ENCODE data around the gene ZNF148.

The ZNF148 gene

DNA sequence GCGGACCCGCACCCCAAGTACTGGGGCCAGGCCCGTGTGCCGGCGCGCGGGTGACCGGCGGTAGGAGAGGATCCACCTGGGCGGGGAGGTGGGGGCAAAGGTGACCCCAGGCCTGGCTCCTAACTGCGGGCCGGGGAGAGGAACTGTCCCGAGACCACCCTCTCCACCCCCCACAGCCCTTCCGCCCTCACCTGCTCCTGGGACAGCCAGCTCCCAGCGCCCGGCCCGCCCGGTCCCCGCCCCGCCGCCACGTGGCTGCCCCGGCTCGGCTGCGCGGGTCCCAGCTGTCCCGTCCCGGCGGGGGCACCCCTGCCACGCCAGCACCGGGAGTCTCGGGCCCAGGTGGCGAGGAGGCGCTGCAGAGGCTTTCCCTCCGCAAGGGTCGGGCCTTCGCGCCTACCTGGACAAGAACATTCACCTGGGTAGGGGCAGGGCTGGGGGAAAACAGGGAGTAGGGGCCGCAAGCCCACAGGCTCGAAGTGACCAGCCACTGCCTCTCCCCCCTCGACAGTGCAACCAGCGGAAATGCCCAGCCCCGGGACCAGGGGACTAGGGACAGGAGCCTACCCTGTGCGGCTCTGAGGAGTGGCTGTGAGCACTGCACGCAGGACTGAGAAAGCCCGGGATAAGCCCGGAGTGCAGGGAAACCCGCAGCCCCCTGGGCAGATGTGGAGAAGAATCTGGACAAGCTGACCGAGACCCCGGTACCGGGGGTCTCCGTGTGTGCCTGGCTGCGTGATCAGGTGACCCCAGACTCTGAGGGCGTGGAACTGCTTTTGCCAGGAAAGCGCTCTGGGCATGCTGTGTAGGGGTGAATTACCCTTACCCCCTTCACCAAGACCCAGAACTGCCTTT is 162.4 kb downstream of the ZNF148 start, which contains the start of gene SLC12A8:
Gene SLC12A8 (minus strand): TSS at position 240 of the 855 bp plus-strand sequence. CDS start 1,399 bp downstream, outside the sequence.
- TF ChIP-seq POLR2A (IDR thresholded peaks at IDR 0.05; ENCODE audit: low read depth, low read length) (no peak), TAF1 (IDR thresholded peaks at IDR 0.05; ENCODE audit: borderline replicate concordance, low read depth, low read length) (no peak), POLR2AphosphoS5 (IDR thresholded peaks at IDR 0.05; ENCODE audit: low read depth, low read length) (no peak)
- DNase-seq (ENCODE audit: insufficient read length) (no peak), FAIRE-seq (peak; percentile 14)

DNA sequence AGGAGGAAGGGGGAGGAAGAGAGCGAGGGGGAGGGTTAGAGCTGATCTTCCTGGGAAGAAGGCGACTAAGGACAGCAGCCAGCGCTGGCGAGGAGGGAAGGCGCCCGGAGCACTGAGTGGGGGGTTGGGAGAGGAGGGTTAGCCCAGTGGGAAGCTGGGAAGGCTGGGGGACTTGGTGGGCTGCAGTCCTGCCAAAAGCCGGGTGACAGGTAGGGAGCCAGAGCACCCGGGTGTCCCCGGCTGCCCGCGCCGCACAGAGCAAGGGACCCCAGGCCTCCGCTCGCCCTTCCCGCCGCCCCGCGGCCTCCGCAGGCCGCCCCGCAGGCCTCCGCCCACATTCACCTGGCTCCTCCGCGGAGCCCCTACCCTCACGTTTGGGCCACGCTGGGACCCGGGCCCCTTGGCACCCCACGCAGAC is 163.0 kb downstream of the ZNF148 start:
- DNase-seq (ENCODE audit: insufficient read length): no peak
- no peak for FAIRE-seq
- TF ChIP-seq POLR2A (IDR thresholded peaks at IDR 0.05; ENCODE audit: low read depth, low read length) (no peak), POLR2AphosphoS5 (IDR thresholded peaks at IDR 0.05; ENCODE audit: low read depth, low read length) (no peak), TAF1 (IDR thresholded peaks at IDR 0.05; ENCODE audit: borderline replicate concordance, low read depth, low read length) (no peak)

DNA sequence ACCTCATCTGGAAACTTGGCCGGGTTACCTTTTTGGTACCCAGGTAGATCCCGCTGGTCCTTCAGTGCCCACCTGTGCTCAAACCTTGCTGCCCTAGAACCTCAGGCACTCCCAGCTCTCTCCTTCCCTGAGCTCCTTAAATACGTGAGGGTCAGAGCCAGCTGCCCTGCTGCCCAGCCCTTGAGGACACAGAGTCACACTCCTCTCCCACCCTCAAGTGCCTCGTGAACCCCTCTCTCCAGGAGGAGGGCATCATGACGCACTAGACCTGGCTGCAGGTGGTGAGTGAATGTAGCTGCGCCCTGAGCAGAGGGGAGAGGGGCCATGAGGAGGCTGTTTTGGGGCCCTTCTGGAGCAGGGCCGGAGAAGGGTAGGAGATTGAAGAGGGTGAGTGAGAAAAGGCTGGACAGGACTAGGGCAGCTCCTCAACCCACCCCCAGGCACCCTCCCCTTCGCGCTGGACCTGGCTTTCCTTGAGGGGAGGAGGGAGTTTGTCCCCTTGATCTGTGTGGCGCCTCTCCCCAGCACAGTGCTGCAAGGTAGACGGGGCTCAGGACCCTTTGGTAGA is 163.5 kb downstream of the ZNF148 start:
- DNase-seq (ENCODE audit: insufficient read length) (no peak), FAIRE-seq (no peak)
- no peak for TF ChIP-seq POLR2A (IDR thresholded peaks at IDR 0.05; ENCODE audit: low read depth, low read length)
- no peak for TF ChIP-seq POLR2AphosphoS5 (IDR thresholded peaks at IDR 0.05; ENCODE audit: low read depth, low read length)
- TF ChIP-seq TAF1 (IDR thresholded peaks at IDR 0.05; ENCODE audit: borderline replicate concordance, low read depth, low read length): no peak

DNA sequence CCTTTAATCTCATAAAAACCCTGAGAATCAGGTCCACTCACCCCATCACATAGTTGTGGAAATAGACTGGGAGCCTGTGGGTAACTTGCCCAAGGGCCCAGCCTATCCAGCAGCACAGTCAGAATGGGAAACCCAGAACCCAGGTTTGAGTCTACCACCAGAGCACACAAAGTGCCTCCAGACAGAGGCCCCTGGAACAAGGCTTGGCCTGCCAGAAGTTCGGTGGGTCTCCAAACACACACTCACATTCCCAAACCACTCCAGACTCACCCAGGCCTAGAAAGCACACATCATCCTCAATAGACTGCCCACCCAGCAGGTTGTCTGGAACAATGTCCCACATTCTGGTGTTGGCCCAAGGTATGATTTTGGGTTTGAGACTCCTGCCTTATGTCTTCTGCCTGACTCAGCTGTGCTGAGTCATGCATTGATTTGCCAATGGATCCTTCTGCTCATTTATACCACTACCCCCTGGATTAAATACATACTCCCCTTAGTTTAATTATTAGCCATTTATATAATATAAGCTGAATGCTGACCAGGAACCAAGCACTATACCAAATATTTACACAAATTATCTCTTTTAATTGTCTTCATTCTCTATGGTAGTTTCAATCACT is 167.1 kb downstream of the ZNF148 start:
- no peak for DNase-seq (ENCODE audit: insufficient read length)
- no peak for FAIRE-seq

DNA sequence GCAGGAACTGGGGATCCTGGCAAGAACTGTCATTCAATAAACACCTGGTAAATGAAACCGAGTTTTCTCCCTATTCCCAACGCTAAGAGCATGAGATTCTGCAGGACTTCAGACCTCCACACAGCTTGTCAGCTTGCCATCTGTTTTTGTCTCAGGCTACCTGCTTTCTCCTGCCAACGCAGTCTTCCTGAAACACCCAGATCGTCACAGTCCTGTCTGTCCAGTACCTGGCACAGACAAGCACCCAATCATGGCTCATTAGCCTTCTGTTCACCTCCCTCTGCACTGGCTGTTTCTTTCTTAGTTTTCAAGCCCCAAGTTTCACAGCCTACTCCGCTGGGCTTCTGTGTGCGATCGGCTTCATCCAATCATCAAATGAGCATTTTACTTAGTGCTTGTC is 167.6 kb downstream of the ZNF148 start:
- TF ChIP-seq POLR2AphosphoS5 (IDR thresholded peaks at IDR 0.05; ENCODE audit: low read depth, low read length) (no peak), TAF1 (IDR thresholded peaks at IDR 0.05; ENCODE audit: borderline replicate concordance, low read depth, low read length) (no peak), POLR2A (IDR thresholded peaks at IDR 0.05; ENCODE audit: low read depth, low read length) (no peak)
- no peak for FAIRE-seq
- DNase-seq (ENCODE audit: insufficient read length): no peak

More for the DNA sequence above, 167.1 kb downstream of the ZNF148 start:
- TF ChIP-seq TAF1 (IDR thresholded peaks at IDR 0.05; ENCODE audit: borderline replicate concordance, low read depth, low read length) (no peak), POLR2AphosphoS5 (IDR thresholded peaks at IDR 0.05; ENCODE audit: low read depth, low read length) (no peak), POLR2A (IDR thresholded peaks at IDR 0.05; ENCODE audit: low read depth, low read length) (no peak)

DNA sequence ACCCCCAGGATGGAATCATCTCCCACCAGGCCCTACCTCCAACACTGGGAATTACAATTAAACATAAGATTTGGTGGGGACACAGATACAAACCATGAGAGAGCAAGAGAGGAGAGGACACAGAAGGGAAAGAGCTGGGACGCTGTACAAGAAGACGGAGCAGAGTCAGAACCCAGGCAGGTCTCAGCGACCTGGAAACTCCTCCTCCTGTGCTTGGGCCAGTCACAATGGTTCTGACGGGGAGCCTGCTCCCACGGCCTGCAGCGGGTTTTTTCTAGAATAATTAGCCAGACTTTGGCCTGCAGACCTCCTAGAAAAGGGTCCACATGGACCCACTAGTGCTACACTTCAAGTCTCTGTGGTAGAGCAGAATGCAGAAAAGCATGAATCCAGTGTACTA is 168.2 kb downstream of the ZNF148 start:
- no peak for DNase-seq (ENCODE audit: insufficient read length)
- no peak for FAIRE-seq
- TF ChIP-seq TAF1 (IDR thresholded peaks at IDR 0.05; ENCODE audit: borderline replicate concordance, low read depth, low read length): no peak
- TF ChIP-seq POLR2AphosphoS5 (IDR thresholded peaks at IDR 0.05; ENCODE audit: low read depth, low read length): no peak
- TF ChIP-seq POLR2A (IDR thresholded peaks at IDR 0.05; ENCODE audit: low read depth, low read length): no peak

- no peak for TF ChIP-seq TAF1 (IDR thresholded peaks at IDR 0.05; ENCODE audit: borderline replicate concordance, low read depth, low read length)
- no peak for TF ChIP-seq POLR2A (IDR thresholded peaks at IDR 0.05; ENCODE audit: low read depth, low read length)
- TF ChIP-seq POLR2AphosphoS5 (IDR thresholded peaks at IDR 0.05; ENCODE audit: low read depth, low read length): no peak
- no peak for FAIRE-seq
- DNase-seq (ENCODE audit: insufficient read length): no peak
Observed at GRCh38 chr3:125203731-125204130, 171.4 kb downstream of the ZNF148 start.

GRCh38 chr3:125202197-125202596 is 172.9 kb downstream of the ZNF148 start:
- DNase-seq (ENCODE audit: insufficient read length) (no peak), FAIRE-seq (peak; percentile 74)
- TF ChIP-seq TAF1 (IDR thresholded peaks at IDR 0.05; ENCODE audit: borderline replicate concordance, low read depth, low read length) (no peak), POLR2A (IDR thresholded peaks at IDR 0.05; ENCODE audit: low read depth, low read length) (no peak), POLR2AphosphoS5 (IDR thresholded peaks at IDR 0.05; ENCODE audit: low read depth, low read length) (no peak)

DNA sequence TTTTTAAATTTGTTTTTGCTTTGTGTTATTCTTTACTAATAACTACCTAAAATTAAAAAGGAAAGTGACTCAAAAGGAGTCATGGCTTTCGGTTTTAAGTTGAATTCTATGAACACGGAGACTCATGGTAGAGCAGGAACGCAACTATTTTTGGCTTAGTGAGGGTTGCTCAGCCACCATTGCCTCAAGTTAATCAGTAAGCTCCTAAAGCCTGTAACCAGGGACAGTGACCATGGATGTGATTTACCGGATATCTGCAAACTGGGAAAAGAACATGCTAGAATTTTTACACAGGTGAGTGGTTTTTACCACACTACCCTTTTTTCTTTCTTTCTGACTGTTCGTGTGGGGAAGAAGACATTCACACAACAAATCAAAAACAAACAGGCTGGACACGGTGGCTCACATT is 174.4 kb downstream of the ZNF148 start:
- FAIRE-seq (peak; percentile 78), DNase-seq (ENCODE audit: insufficient read length) (no peak)
- no peak for TF ChIP-seq TAF1 (IDR thresholded peaks at IDR 0.05; ENCODE audit: borderline replicate concordance, low read depth, low read length)
- 0 out of 2 replicates have a peak, but pooled peaks have one; percentile 27 for TF ChIP-seq POLR2AphosphoS5 (IDR thresholded peaks at IDR 0.05; ENCODE audit: low read depth, low read length)
- 0 out of 2 replicates have a peak, but pooled peaks have one; percentile 29 for TF ChIP-seq POLR2A (IDR thresholded peaks at IDR 0.05; ENCODE audit: low read depth, low read length)

- TF ChIP-seq TAF1 (IDR thresholded peaks at IDR 0.05; ENCODE audit: borderline replicate concordance, low read depth, low read length) (no peak), POLR2AphosphoS5 (IDR thresholded peaks at IDR 0.05; ENCODE audit: low read depth, low read length) (no peak), POLR2A (IDR thresholded peaks at IDR 0.05; ENCODE audit: low read depth, low read length) (no peak)
- DNase-seq (ENCODE audit: insufficient read length) (no peak), FAIRE-seq (peak; percentile 61)
Observed at GRCh38 chr3:125194849-125195601, 180.1 kb downstream of the ZNF148 start.
